Ovary (tissue), 3 donors: ENCODE data around the gene S100A14.

Experiments used
- EP300 ChIP-seq: sonication (generic); formaldehyde crosslinking; IDR thresholded peaks from one replicate; pipeline ENCODE4 v1.6.1; 2017; ENCODE audit warnings: antibody characterized with exemption
- POLR2A ChIP-seq: fragments of 450-650 bp; IDR thresholded peaks from one replicate; pipeline ENCODE4 v1.6.1; 2017; ENCODE audit warnings: antibody characterized with exemption, mild to moderate bottlenecking, moderate library complexity
- TF ChIP-seq, protein P1 (sequence below), 3 donors: fragments of 450-650 bp in 2 of 3; fragments of 200-600 bp in 1 of 3; IDR thresholded peaks; one replicate each; pipeline versions ENCODE4 v1.5.1 to v1.8.0; 2016 to 2022; ENCODE audit warnings: antibody characterized with exemption in 3 of 3, mild to moderate bottlenecking in 1 of 3
- donor health status: DM: no; HTN: no; CAD: no.

DNA sequence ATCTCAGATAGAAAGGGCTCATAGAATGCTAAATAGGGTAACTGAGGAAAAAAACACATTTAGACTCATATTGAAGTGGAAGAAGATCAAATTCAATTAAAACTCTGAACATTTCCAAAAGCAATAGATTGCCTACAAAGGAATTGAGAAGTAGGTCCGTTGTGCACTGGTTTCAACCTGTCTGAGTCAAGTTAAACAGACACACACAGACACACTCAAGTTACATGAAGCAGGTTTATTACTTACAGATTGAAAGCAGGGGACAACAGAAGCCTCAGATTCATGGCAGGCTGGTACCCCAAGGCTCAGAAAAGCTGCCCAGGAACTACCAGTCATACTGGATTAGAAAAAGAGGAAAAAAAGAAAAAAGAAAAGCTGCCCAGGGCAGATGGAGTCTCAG, 29.8 kb downstream of the S100A14 start:
- TF ChIP-seq, protein P1, sequence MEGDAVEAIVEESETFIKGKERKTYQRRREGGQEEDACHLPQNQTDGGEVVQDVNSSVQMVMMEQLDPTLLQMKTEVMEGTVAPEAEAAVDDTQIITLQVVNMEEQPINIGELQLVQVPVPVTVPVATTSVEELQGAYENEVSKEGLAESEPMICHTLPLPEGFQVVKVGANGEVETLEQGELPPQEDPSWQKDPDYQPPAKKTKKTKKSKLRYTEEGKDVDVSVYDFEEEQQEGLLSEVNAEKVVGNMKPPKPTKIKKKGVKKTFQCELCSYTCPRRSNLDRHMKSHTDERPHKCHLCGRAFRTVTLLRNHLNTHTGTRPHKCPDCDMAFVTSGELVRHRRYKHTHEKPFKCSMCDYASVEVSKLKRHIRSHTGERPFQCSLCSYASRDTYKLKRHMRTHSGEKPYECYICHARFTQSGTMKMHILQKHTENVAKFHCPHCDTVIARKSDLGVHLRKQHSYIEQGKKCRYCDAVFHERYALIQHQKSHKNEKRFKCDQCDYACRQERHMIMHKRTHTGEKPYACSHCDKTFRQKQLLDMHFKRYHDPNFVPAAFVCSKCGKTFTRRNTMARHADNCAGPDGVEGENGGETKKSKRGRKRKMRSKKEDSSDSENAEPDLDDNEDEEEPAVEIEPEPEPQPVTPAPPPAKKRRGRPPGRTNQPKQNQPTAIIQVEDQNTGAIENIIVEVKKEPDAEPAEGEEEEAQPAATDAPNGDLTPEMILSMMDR (IDR thresholded peaks at IDR 0.05), result no peak
- no peak for TF ChIP-seq POLR2A
- no peak for TF ChIP-seq EP300
